ENCODE data around the gene TPSAB1.
"Not testable (repeated sequence)": the region's sequence is repeated elsewhere in the genome, so short reads cannot be mapped to it uniquely, and the experiment has no call there.

GRCh38 chr16:1243363-1243762 is 2.9 kb downstream of the TPSAB1 start:
- not testable (repeated sequence) for TF ChIP-seq CTCF, POLR2A (IDR thresholded peaks at IDR 0.05)

All from thyroid gland (tissue), 4 donors.